Breast epithelium (tissue), 4 donors: ENCODE results near the gene ZNF564. TPM values are rescaled to one million over a fixed set of nuclear protein-coding genes. Genes with fewer than 3 reads are reported as not detected.
"Not testable (repeated sequence)": the region's sequence is repeated elsewhere in the genome, so short reads cannot be mapped to it uniquely, and the experiment has no call there.

Experiments
- DNase-seq, 2 donors: peaks; one replicate each; pipeline ENCODE4 v3.0.0-alpha.2; 2019; ENCODE audit warnings: low spot score in 2 of 2
- H3K27ac ChIP-seq, 2 donors: fragments of 200-600 bp; sonication (generic) in 1 of 2; one replicate each; pipeline ENCODE4 v1.5.1; 2016 to 2019; ENCODE audit warnings: mild to moderate bottlenecking in 1 of 2
- H3K27me3 ChIP-seq, 2 donors: fragments of 200-600 bp; sonication (generic) in 1 of 2; one replicate each; pipeline versions ENCODE4 v1.5.1 to v1.6.0; 2017 to 2019; ENCODE audit warnings: control low read depth in 1 of 2, mild to moderate bottlenecking in 1 of 2
- H3K36me3 ChIP-seq: fragments of 200-600 bp; one replicate; pipeline ENCODE4 v1.5.1; 2019
- H3K4me1 ChIP-seq, 2 donors: fragments of 200-600 bp; sonication (generic); one replicate each; pipeline ENCODE4 v1.5.1; 2016 to 2019; ENCODE audit warnings: control low read depth in 1 of 2
- H3K4me3 ChIP-seq, 3 donors: fragments of 200-600 bp; sonication (generic); 1 replicate in 2 of 3; 2 replicates in 1 of 3; pipeline ENCODE4 v1.5.1; 2016 to 2019; ENCODE audit warnings: mild to moderate bottlenecking in 3 of 3, moderate library complexity in 2 of 3
- H3K9me3 ChIP-seq, 2 donors: fragments of 200-600 bp; sonication (generic) in 1 of 2; one replicate each; pipeline ENCODE4 v1.5.1; 2016 to 2019; ENCODE audit warnings: control low read depth in 1 of 2
- CTCF ChIP-seq, 3 donors: fragments of 450-650 bp; IDR thresholded peaks; one replicate each; pipeline ENCODE4 v1.5.1; 2016 to 2017; ENCODE audit warnings: antibody characterized with exemption in 3 of 3, mild to moderate bottlenecking in 3 of 3, moderate library complexity in 3 of 3
- POLR2A ChIP-seq: fragments of 450-650 bp; IDR thresholded peaks from one replicate; pipeline ENCODE4 v1.6.1; 2016; ENCODE audit warnings: antibody characterized with exemption, mild to moderate bottlenecking, moderate library complexity
- POLR2AphosphoS5 ChIP-seq, 3 donors: sonication (generic); formaldehyde crosslinking; IDR thresholded peaks; one replicate each; pipeline ENCODE4 v1.6.1; 2017; ENCODE audit warnings: antibody characterized with exemption in 3 of 3
- intact Hi-C: fragments of 100-400 bp; cut with DNase I; formaldehyde crosslinking; loops from one replicate; pipeline ENCODE4 v1.15.1; 2023; ENCODE audit warnings: low total_unique reads
- total RNA-seq, 3 donors: library from RNA; depleted of rRNA; stranded (reverse); fragments of >200 nt; gene quantifications; one replicate each; pipeline ENCODE4 v1.1.0, GENCODE V29; 2016

The ZNF564 gene
- total RNA-seq, 3 donors from 2014 or later, result 14.7 to 25.8 (median 18.7) TPM

- Histone ChIP-seq H3K27ac (no peak overlapping the region), H3K27me3 (no peaks in the 10 kb centered on the region), H3K4me1 (no peaks in the 10 kb centered on the region), H3K36me3 (no peaks in the 10 kb centered on the region), H3K9me3 (peaks cover 16 to 28% of the 10 kb centered on the region in 2 donors), H3K4me3 (peak overlapping the region in 1 of 3 donors; percentile 15)
- TF ChIP-seq POLR2A, result no peak
- no peak for DNase-seq
- intact Hi-C loops, result no loop called here
Measured at GRCh38 chr19:12513531-12514061, 37.7 kb downstream of the ZNF564 start.

- DNase-seq, result no peak
- Histone ChIP-seq H3K36me3 (no peaks in the 10 kb centered on the region), H3K4me3 (no peak overlapping the region), H3K27ac (no peak overlapping the region), H3K27me3 (no peaks in the 10 kb centered on the region), H3K9me3 (no peaks in the 10 kb centered on the region), H3K4me1 (no peaks in the 10 kb centered on the region)
- TF ChIP-seq POLR2AphosphoS5 (IDR thresholded peaks at IDR 0.05) (no peak), CTCF (IDR thresholded peaks at IDR 0.05) (no peak), POLR2A (no peak)
- intact Hi-C loops, result no loop called here
Measured at GRCh38 chr19:12497032-12497431, 54.2 kb downstream of the ZNF564 start.

- H3K4me1 ChIP-seq, result no peaks in the 10 kb centered on the region
- no peaks in the 10 kb centered on the region for H3K36me3 ChIP-seq
- no peak overlapping the region for H3K4me3 ChIP-seq
- H3K27me3 ChIP-seq, result no peaks in the 10 kb centered on the region
- intact Hi-C loops, result no loop called here
- TF ChIP-seq POLR2A (no peak), CTCF (IDR thresholded peaks at IDR 0.05) (no peak), POLR2AphosphoS5 (IDR thresholded peaks at IDR 0.05) (no peak)
- no peak overlapping the region for H3K27ac ChIP-seq
- DNase-seq, result no peak
- no peaks in the 10 kb centered on the region for H3K9me3 ChIP-seq
Measured at GRCh38 chr19:12496480-12496879, 54.8 kb downstream of the ZNF564 start.

GRCh38 chr19:12495002-12495802 is 56.1 kb downstream of the ZNF564 start:
- TF ChIP-seq POLR2A, result peak; percentile 65
- peak in 1 of 3 donors; percentile 32 for TF ChIP-seq CTCF (IDR thresholded peaks at IDR 0.05)
- peak; percentile 69 to 87 (median 75) for TF ChIP-seq POLR2AphosphoS5 (IDR thresholded peaks at IDR 0.05)
- peak; percentile 95 to 97 for DNase-seq
- Histone ChIP-seq H3K36me3 (no peaks in the 10 kb centered on the region), H3K9me3 (no peaks in the 10 kb centered on the region), H3K4me3 (peak overlapping the region; percentile 62 to 85 (median 76)), H3K27me3 (no peaks in the 10 kb centered on the region), H3K4me1 (no peaks in the 10 kb centered on the region), H3K27ac (peak overlapping the region; percentile 96 to 98)
- intact Hi-C loops, result no loop called here

GRCh38 chr19:12494260-12494860 is 56.9 kb downstream of the ZNF564 start:
- peak overlapping the region in 2 of 3 donors; percentile 76 to 85 for H3K4me3 ChIP-seq
- intact Hi-C loops, result no loop called here

GRCh38 chr19:12486265-12486783 is 65.0 kb downstream of the ZNF564 start:
- not testable (repeated sequence) for H3K4me1 ChIP-seq, DNase-seq

More at GRCh38 chr19:12494260-12494860, 56.9 kb downstream of the ZNF564 start:
- peak overlapping the region; percentile 96 to 98 for H3K27ac ChIP-seq
- no peak for DNase-seq
- H3K9me3 ChIP-seq, result no peaks in the 10 kb centered on the region
- peak in 1 of 3 donors; percentile 10 for TF ChIP-seq CTCF (IDR thresholded peaks at IDR 0.05)
- TF ChIP-seq POLR2A, result no peak
- TF ChIP-seq POLR2AphosphoS5 (IDR thresholded peaks at IDR 0.05), result no peak
- no peaks in the 10 kb centered on the region for H3K27me3 ChIP-seq
- H3K36me3 ChIP-seq, result no peaks in the 10 kb centered on the region
- no peaks in the 10 kb centered on the region for H3K4me1 ChIP-seq

More at GRCh38 chr19:12486265-12486783, 65.0 kb downstream of the ZNF564 start:
- H3K27ac ChIP-seq, H3K4me3 ChIP-seq, intact Hi-C loops, H3K27me3 ChIP-seq, H3K9me3 ChIP-seq, H3K36me3 ChIP-seq: not testable (repeated sequence)
